Stimulated activated CD4-positive, alpha-beta T cell treated with anti-CD3 and anti-CD28 coated beads, Interleukin-1b, Interleukin-23, amount 100 ng/mL, for 4 hours (primary cell): Measurements from ENCODE around the gene AMT.
A peak's percentile ranks its signal among the peaks of the same experiment; 100 is the strongest.
"Not testable (repeated sequence)": the region's sequence is repeated elsewhere in the genome, so short reads cannot be mapped to it uniquely, and the experiment has no call there.

Experiments used
- DNase-seq, 2 donors: peaks; one replicate each; pipeline ENCODE4 v3.0.0-alpha.2; 2020; ENCODE audit warnings: low read depth in 2 of 2

Gene AMT

GRCh38 chr3:49424816-49425215 lies 2.5 kb upstream of the AMT start:
- DNase-seq: no peak

- DNase-seq: no peak
Observed at GRCh38 chr3:49421890-49422378, 339 bp downstream of the AMT start.

GRCh38 chr3:49417516-49418120 lies 4.7 kb downstream of the AMT start:
- DNase-seq: no peak

GRCh38 chr3:49416867-49417266 lies 5.4 kb downstream of the AMT start:
- no peak for DNase-seq

GRCh38 chr3:49415931-49416601 lies 6.2 kb downstream of the AMT start:
- peak; percentile 39 to 49 for DNase-seq

GRCh38 chr3:49414753-49415152 lies 7.5 kb downstream of the AMT start:
- no peak for DNase-seq

- no peak for DNase-seq
Observed at GRCh38 chr3:49413338-49413734, 8.9 kb downstream of the AMT start.

- no peak for DNase-seq
Observed at GRCh38 chr3:49412632-49413337, 9.5 kb downstream of the AMT start.

- peak; percentile 98 to 99 for DNase-seq
Observed at GRCh38 chr3:49411968-49412631, 10.2 kb downstream of the AMT start, which contains the start of the genes RHOA and TCTA. Gene RHOA, minus strand, starts transcription at chr3:49411976. Its CDS starts 36,387 bp downstream, at chr3:49375589. Gene TCTA, plus strand, starts transcription at chr3:49412423. Its CDS starts 4 bp downstream, at chr3:49412427.

GRCh38 chr3:49411535-49411967 lies 10.7 kb downstream of the AMT start:
- peak; percentile 22 to 48 for DNase-seq

- DNase-seq: no peak
Observed at GRCh38 chr3:49410846-49411534, 11.3 kb downstream of the AMT start.

GRCh38 chr3:49410066-49410845 lies 12.0 kb downstream of the AMT start:
- DNase-seq: no peak

GRCh38 chr3:49406571-49407565 lies 15.4 kb downstream of the AMT start:
- DNase-seq: no peak

GRCh38 chr3:49405570-49405969 lies 16.7 kb downstream of the AMT start:
- DNase-seq: not testable (repeated sequence)

GRCh38 chr3:49403891-49404290 lies 18.4 kb downstream of the AMT start:
- DNase-seq: no peak

- no peak for DNase-seq
Observed at GRCh38 chr3:49401766-49402165, 20.5 kb downstream of the AMT start.

GRCh38 chr3:49399461-49399860 lies 22.8 kb downstream of the AMT start:
- DNase-seq: no peak

GRCh38 chr3:49397470-49397869 lies 24.8 kb downstream of the AMT start:
- no peak for DNase-seq

- DNase-seq: not testable (repeated sequence)
Observed at GRCh38 chr3:49391310-49391709, 31.0 kb downstream of the AMT start.
